Measurements from ENCODE around the gene DDRGK1.
"Not testable (repeated sequence)": the region's sequence is repeated elsewhere in the genome, so short reads cannot be mapped to it uniquely, and the experiment has no call there.

Gene DDRGK1

GRCh38 chr20:3183896-3184612 is 20.4 kb downstream of the DDRGK1 start:
- no peak for DNase-seq (ENCODE audit: low read depth)

GRCh38 chr20:3182429-3182828 is 22.1 kb downstream of the DDRGK1 start:
- DNase-seq (ENCODE audit: low read depth), result not testable (repeated sequence)

DNA sequence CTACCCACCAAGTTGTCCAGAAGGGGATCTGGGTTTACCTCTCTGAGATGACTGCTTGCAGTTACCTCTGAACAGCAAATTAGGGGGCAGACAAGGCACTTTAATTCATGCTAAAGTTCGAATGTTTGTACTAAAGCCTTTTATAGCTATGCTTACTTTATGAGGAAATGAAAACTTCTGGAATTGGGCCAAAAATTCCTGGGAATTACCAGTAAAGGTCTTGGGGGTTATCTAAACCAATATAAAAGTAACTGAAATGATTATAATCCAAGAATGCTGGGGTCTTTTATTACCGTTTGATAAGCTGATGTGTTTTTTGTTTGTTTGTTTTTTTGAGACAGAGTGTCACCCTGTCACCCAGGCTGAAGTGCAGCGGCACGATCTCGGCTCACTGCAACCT is 23.2 kb downstream of the DDRGK1 start:
- no peak for DNase-seq (ENCODE audit: low read depth)

DNA sequence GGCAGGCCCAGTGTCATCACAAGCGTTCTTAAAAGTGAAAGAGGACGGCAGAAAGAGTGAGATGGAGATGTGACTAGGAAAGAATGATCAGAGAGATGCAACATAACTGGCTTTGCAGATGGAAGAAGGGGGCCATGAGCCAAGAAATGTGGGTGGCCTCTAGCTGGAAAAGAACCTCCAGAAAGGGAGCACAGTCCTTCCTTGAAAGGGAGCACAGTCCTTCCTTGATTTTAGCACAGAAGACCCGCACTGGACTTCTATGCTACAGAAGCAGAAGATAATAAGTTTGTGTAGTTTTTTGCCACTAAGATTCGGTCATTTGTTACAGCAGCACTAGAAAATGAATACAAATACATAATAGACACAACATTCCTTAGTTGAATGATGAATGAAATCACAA is 24.2 kb downstream of the DDRGK1 start:
- no peak for DNase-seq (ENCODE audit: low read depth)

GRCh38 chr20:3177746-3178485 is 26.6 kb downstream of the DDRGK1 start:
- no peak for DNase-seq (ENCODE audit: low read depth)

- no peak for DNase-seq (ENCODE audit: low read depth)
Observed at GRCh38 chr20:3175270-3175669, 29.2 kb downstream of the DDRGK1 start.

- DNase-seq (ENCODE audit: low read depth), result peak; percentile 14
Observed at GRCh38 chr20:3174442-3175261, 29.8 kb downstream of the DDRGK1 start.

DNA sequence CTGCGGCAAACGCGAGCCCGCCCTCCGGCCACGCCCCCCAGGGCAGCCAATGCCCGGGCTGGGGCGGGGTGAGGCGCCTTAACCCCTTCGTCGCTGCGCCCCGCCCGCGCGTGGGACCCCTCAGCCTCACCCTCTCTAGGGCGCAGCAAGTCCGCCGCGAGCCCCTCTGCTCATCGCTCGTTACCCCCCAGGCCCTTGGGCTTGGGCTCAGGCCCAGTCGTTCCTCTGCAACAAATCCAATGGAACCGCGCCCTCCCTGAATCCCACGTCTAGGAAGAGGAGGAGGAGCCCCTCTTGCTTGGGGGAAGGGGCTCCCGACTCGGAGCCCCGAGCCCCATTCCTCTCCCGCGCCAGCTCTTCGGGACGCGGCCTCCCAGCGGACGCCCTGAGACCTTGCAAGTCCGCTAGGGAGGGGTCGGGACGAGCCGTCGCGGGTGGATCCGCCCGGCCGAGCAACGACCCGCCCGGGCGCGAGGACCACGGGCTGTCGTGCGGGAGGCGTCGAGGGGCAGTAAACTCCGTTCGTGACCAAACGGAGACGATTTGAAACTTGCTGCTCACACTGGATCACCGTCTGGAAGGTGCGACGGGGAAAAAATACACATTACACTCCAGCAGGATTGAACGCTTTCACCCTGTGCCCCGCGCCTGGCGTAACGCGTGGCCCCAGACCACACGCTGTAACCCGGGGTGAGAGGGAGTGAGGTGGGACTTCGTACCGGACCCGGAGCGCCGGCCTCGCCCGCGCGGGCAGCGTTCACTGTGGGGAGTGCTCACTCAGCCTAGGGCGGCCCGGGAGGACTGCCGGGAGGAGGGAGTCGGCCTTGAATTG is 30.7 kb downstream of the DDRGK1 start:
- peak; percentile 66 for DNase-seq (ENCODE audit: low read depth)

DNA sequence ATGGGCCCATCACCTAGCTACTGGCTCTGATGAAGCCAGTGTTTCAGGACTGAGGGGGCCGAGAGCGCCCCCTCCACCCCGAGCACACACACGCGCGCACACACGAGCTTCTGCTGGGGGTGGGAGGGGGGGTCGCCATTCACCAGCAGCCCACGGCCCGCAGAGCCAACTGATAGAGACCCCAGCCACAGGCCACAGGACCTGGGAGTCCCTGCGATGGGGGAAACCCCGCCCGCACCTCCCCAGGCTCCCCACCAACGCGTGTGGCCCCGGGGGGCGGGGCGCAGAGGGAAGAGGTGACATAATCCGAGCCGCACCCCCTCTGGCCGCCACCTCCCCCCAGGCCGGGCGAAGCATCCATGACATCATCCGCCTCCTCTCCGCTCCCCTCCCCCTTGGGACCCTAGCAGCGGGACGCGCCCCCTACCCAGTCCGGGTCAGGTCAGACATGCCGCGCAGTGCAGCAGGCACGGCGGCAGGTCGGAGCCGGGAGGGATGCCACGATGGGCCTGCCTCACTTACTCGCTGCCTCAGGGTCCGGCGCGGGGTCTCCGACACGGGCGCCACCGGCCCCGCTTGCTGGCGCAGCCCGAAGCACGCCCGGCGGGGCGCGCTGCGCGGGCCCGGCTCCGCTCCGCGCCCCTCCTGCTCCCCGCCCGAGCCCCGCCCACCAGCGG is 31.4 kb downstream of the DDRGK1 start, which contains the start of gene LZTS3:
Gene LZTS3 (minus strand): TSS at position 617 of the 677 bp plus-strand sequence. CDS start 6,386 bp downstream, outside the sequence.
- no peak for DNase-seq (ENCODE audit: low read depth)

- DNase-seq (ENCODE audit: low read depth), result no peak
Observed at GRCh38 chr20:3172126-3172932, 32.2 kb downstream of the DDRGK1 start.

- no peak for DNase-seq (ENCODE audit: low read depth)
Observed at GRCh38 chr20:3171391-3172125, 32.9 kb downstream of the DDRGK1 start.

GRCh38 chr20:3168829-3169590 is 35.5 kb downstream of the DDRGK1 start:
- DNase-seq (ENCODE audit: low read depth), result no peak

- DNase-seq (ENCODE audit: low read depth), result no peak
Observed at GRCh38 chr20:3168079-3168828, 36.2 kb downstream of the DDRGK1 start.

DNA sequence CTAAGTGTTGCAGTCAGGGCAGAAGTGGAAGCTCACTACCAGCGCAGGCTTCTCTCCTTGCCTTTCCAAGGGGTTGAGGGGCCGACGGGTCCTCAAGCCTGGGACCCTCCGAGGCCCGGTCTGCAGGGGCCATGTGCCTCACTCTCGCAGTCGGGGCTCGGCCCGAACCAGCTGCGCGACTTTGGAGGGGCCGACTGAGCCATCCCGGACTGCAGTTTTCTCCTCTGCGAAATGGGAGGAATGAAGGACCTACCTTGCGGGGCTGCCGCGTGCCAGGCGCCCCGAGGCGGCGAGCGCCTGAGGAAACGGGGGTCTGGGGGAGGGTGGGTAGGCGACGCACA is 36.8 kb downstream of the DDRGK1 start:
- no peak for DNase-seq (ENCODE audit: low read depth)

DNA sequence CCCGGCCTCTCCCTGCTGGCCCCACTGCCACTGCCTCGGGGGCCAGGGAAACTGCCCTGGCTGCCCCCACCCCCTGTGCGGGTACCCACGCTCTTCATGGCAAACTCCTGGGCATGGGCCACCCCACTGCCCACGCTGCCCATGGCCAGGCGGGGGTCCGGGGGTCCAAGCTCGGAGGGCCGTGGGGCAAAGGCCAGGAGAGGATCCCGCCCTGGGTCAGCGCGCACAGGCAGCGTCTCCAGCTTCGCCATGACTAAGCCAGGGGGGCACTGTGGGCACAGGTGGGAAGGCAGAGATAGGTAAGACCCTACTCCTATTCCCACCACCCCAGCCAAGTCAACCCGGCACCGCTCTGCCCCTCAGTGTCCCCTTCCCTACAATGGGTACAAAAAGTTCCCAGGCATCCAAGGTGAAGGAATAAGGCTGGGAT is 37.6 kb downstream of the DDRGK1 start:
- no peak for DNase-seq (ENCODE audit: low read depth)

DNA sequence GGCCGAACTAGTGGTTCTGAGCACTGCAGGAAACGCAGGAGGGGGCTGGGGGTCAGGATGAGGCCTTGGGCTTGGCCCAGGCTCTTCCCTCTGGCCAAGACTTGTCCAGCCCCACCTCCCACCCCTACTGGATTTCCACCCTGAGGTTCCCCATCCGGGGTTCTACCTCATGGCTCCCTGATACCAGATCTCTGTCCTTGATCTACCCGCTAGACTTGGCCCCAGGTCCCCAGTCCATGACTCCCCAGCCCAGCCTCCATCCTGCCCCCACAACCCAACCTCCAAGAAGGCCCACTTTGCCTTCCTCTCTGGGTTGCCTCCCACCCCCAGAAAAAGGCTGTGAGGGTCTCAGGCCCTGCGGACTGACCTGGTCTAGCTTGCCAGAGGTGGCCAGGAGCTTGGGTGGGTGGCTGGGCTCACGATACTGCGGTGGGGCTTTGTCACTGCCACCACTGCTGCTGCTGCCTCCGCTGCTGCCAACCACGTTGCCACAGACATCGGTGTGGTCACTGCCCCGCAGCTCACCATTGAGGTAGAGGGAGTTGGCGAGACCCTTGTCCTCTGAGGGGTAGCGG is 38.1 kb downstream of the DDRGK1 start:
- no peak for DNase-seq (ENCODE audit: low read depth)

DNA sequence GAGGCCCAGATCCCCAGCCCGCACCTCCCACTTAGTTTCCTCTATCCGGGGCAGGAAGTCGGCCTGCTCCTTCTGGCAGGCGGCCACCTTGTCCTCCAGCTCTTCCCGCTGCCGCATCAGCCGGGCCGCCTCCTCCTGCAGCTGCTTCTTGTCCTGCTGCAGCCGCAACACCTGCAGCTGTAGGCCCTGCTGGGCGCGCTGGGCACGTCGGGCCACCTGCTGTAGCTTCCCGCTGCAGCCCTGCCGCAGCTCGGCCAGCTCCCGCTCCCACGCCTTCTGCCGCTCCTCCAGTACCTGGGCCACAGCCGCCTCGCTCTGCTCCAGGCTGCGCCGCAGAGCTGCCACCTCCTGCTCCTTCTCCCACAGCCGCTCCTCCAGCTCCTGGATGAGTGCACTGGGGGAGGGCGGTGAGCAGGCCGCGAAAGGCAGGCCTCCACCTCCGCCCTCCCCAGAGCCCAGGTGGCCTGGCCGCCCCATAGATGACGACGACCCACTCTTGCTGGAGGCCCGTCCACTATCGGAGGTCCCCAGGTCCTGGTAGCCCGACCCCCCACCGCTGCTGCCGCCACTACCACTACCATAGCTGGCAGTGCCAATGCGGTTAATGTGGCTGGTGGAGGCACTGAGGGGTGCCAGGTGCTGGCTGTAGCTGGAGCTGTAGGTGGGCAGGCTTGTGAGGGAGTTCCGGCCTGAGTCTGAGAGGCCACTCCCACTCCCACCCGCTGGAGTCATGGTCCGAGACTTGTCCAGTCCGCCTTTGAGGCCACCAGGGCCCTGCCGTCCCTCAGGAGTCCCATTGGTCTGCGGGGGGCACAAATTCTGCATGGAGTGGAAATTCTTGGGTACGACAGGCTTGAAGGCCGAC is 38.8 kb downstream of the DDRGK1 start:
- peak; percentile 16 for DNase-seq (ENCODE audit: low read depth)

All from fibroblast of gingiva (primary cell).